GM19324 (cell line): ENCODE data around the gene CST9.
"Not testable (repeated sequence)": the region's sequence is repeated elsewhere in the genome, so short reads cannot be mapped to it uniquely, and the experiment has no call there.

Experiments
- ATAC-seq: cut with Tn5 transposase; IDR thresholded peaks from one replicate; pipeline ENCODE4 v1.9.1; 2021; ENCODE audit warnings: mild to moderate bottlenecking, moderate library complexity; ENCODE audit not compliant: unreplicated experiment, low FRiP score

CST9 gene

GRCh38 chr20:23588434-23589403 is 17.0 kb downstream of the CST9 start:
- no peak for ATAC-seq

DNA sequence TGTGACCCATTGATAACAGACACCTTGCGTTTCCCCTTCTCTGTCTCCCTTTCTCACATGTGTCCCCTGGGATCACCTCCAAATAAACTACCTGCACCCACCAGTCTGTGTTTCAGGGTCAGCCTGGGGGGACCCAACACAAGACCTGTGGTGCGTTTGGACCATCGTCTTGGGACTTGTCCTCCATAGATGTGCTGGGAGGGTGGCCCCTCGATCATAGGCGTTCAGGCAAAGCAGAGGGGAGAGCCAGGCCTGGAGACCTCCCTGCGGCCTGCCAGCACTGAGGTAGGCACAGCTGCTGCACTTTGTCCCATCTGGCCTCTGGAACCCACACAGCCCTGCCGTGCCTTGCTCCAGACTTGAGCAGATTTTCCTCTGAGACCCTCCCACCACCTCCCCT is 18.1 kb downstream of the CST9 start:
- ATAC-seq = no peak

DNA sequence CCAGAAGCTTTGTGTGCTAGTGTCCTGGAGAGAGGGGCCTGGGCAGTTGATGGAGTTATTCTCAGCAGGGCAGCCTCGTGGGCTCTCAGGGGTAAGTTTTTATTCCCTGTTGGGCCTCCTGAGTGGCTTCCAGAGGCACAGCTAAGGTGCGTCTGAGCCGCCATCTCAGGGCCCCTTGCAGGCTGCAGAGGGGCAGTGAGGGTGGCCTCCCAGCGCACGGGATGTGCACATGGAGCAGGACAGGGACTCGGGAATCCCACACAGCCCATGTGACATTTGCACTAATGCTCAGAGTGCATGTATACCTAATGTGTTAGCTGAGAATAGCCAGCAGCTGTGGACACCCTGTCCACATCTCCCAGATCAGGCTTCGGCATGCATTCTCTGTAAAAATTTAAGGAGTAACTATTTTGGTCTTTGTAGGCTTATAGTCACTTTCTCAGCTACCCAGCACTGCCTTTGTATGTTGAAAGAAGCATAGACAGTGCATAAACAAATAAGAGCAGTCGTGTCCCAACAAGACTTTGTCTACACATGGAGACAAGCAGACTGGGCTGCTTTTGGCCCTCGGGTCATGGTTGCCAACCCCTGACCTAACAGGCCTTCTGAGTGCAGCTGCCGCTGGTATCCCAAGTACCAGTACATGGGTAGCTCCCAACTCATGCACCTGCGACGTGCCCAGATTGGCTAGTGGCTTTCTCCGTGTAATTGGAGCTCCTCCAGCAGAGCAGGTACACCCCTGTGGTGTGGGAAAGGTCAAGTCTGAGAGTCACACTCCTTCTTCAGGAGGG is 18.8 kb downstream of the CST9 start:
- no peak for ATAC-seq

DNA sequence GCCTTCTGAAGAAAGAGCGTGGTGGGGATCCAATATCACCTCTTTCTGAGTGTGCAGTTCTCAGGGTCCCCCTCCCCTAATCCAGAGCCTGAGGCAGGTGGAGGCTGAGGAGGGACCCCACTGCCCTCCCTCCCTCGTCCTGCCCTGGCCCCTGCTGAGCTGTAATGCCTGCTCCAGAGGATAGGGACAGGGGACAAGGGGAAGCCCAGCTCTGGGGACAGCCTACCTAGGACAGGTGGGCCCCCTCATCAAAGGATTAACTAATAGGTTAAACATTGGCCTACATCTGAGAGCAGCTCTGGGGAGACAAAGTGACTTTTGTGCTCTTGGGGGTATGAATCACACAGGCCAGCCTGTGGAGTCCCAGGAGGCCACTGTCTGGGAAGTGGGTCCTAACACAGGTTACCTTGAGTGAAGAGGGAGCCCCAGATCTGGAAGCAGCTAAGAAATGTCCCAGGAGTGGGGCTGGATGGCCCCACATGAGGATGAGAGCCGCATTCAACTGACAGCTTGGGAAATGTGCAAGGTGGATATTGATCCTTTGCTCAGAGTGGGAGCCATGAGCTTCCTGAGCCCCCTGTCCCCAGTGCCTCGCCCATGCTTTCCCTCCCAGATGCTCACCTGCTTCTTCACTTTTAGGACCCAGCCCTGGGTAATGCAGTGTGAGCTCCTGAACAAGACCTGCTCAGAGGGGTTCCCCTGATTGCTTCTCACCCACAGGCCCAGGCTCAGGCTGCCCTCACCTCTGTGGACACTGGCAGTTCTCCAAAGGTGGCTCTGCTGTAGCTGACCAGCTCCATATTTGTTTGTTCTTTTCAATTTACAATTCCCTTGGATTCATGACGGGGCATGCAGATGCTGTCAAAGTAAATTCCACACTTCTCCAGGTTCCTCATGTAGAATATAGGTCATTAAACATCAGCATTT is 19.6 kb downstream of the CST9 start:
- no peak for ATAC-seq

DNA sequence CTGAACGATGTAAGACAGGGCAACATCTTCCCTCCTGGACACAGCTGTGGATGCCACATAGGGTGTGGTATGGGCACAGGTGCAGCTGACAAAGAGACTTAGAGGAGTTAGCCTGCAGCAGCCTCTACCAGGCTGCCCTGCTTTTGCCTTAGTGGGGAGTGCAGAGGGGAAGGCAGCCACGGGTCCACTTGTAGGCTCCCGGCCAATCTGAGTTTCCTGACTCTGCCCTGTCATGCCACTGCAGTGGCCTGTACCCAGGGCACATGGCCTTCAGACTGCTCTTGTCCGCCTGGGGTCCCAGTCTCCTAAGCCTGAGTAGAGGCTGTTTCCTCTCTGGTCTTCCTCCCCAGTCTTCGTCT is 20.3 kb downstream of the CST9 start:
- ATAC-seq = no peak

DNA sequence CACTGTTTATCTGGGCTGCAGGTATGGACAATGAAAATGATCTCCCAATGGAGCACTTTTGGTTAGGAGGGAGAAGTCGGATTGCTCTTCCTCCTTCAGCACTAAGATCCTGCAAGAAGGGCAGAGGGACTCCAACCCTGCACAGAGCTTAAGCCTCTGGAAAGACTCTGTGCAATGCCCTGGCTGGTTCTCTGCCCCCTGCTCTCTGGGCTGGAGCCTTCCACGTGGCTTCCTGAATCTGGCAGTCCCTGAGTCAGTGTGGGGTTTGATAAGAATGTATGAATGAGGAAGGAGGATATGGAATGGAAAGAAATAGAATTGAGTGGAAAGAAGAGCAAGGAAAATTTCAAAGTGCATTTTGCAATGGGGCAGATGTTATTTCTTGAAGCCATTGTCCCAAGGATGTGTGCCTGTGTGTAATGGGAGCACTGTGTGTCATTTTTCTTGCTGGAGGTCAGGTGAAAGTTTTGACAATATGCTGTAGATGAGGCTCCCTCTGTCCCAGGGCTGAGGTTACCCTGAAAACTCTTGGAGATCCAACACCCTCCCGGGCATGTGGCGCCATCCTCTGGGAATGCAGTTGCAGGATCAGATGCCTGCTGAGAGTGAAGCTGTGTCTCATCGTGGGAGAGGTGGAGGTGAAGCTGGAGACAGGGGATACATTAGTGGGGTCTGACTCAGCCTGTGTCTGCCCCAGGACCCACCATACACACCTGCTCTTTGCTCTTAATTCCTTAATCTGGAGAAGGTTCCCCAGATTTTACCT is 21.1 kb downstream of the CST9 start:
- no peak for ATAC-seq

- ATAC-seq = no peak
Observed at GRCh38 chr20:23583526-23583925, 22.2 kb downstream of the CST9 start.

GRCh38 chr20:23582293-23582692 is 23.4 kb downstream of the CST9 start:
- no peak for ATAC-seq

GRCh38 chr20:23581833-23582232 is 23.9 kb downstream of the CST9 start:
- ATAC-seq = not testable (repeated sequence)

DNA sequence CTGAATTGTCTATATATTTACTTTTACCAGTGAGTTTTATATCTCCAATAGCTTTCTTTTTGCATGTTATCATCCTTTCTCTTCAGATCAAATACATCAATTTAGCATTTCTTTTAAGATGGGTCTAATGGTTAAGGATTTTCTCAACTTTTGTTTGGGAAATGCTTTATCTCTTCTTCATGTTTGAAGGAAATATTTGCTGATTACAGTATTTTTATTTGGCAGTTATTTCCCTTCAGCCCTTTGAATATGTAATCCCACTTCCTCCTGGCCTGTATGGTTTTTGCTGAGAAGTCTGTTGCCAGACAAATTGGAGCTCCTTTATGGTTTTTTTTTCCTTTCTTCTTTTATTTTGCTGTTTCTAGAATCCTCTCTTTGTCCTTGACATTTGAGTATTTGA is 30.7 kb downstream of the CST9 start:
- ATAC-seq = no peak

DNA sequence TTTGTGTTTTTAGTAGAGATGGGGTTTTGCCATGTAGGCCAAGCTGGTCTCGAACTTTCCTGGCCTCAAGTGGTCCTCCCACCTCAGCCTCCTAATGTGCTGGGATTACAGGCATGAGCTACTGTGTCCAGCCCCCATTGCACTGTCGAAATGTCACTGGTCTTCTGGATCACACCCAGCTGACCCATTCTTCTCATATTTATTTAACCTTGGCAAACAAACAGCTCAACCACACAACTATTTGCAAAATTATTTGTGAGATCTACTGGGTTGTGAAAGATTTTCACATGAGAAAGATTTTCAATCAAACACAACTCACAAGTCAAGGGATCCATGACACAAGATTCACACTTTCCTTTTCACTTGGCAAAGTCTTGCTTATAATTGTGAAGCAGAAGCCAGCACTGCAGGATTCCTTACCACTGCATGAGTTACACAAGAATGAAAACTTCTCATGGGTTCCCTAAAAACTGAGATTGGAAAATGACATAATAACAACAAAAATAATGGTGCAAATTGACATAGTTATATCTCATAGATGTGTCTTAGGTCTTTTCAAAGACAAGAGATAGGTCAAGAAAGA is 35.4 kb downstream of the CST9 start:
- ATAC-seq = no peak

DNA sequence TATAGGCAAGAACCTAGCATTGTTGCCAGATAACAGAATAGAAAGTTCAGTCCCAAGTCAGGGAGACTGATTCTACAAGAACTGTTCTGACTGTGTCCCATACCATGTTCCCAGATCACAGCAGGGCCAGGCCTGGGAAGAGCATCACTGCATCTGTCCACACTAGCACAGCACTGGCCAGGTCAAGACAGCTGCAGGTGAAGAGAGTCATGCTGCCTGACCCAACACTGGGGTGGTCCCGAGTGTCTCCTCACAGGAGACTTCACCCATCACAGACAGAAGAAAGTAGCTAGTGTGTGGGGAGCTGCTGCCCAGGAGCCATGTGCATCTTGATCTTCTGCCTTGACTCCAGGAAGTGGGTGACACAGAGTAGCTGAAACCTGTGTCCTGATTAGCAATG is 36.1 kb downstream of the CST9 start:
- ATAC-seq = no peak

DNA sequence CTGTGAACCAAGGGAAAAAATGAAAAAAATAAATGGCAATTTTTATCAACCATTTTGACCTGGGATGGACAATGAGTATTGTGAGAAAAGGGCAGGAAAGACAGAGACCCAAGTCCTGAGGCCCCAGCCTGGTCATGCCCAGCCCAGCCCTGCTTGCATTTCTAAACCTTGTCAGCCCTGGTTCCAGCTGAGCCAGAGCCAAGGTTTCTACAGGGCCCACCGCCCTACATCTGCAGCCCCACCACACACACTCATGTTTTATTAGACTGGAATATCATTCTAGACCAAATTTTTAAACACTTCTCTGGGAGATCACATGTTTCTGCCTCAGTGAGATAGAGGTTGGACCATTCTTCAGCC is 36.8 kb downstream of the CST9 start:
- ATAC-seq = no peak

- ATAC-seq = no peak
Observed at GRCh38 chr20:23568320-23568970, 37.3 kb downstream of the CST9 start, which contains the start of gene CST9L. Gene CST9L (minus strand): TSS chr20:23568484. CDS start chr20:23568450, 34 bp downstream.

DNA sequence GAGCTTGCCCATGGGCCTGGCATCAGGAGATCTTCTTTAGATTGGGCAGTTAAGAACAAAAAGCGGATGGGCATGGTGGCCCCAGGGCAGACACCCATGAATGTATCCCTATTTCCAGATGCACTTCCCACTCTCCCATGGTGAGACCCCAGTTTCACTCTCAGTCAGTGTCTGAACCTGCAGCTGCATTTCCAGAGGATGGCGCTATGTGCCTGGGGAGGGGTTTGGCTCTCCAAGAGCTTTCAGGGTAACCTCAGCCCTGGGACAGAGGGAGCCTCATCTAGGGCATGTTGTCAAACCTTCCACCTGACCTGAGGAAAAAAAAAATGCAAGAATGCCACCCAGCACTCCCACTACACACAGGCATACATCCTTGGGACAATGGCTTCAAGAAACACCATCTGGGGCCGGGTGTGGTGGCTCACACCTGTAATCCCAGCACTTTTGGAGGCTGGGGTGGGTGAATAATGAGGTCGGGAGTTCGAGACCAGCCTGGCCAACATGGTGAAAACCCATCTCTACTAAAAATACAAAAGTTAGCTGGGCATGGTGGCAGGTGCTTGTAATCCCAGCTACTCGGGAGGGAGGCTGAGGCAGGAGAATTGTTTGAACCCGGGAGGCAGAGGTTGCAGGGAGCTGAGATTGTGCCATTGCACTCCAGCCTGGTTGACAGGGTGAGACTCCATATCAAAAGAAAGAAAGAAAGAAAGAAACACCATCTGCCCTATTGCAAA is 39.4 kb downstream of the CST9 start:
- no peak for ATAC-seq

DNA sequence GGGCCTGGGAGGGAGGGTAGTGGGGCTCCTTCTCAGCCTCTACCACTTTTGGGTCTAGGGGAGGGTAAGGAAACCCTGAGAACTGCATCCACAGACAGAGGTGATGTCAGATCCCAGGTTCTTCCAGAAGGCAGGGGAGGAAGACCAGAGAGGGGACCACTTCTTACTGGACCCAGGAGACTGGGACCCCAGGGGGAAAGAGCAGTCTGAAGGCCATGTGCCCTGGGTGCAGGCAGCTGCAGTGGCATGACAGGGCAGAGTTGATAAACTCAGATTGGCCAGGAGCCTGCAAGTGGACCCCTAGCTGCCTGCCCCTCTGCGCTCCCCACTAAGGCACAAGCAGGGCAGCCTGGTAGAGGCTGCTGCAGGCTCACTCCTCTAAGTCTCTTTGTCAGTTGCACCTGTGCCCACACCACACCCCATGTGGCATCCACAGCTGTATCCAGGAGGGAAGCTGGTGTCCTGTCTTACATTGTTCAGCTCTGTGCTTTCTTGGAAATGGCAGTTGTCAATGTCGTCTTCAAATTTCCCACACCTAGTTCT is 40.1 kb downstream of the CST9 start:
- no peak for ATAC-seq

DNA sequence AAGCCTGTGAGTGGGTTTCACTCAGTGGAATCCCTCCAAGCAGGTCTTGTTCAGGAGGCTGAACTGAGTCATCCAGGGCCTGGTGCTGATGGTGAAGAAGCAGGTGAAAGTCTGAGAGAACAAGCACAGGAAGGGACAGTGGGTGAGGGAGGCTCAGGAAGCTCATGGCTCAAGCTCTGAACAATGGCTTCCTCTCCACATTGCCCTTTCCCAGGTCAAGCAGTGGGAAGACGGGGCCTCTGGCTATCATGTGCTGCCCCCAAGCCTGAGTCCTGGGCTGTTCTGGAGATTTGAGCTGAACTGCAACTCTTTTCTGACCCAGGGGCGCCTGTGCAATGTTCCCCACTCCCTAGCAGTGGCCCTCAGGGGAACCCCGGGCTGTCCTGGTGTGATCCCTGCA is 40.8 kb downstream of the CST9 start:
- no peak for ATAC-seq

GRCh38 chr20:23562721-23563342 is 42.9 kb downstream of the CST9 start:
- no peak for ATAC-seq
